Naive thymus-derived CD8-positive, alpha-beta T cell (primary cell): Measurements from ENCODE around the gene KLF16. TPM values are rescaled to one million over a fixed set of nuclear protein-coding genes. Genes with fewer than 3 reads are reported as not detected.

ENCODE experiments used
- ATAC-seq, 2 donors: fragments of 150-1000 bp; cut with Tn5 transposase in 1 of 2; sonication (Bioruptor Pico), chemical (Tn5 transposase) in 1 of 2; 1 replicate in 1 of 2; 2 replicates in 1 of 2; pipeline ENCODE4 v1.10.0; 2021; ENCODE audit warnings: mild to moderate bottlenecking in 2 of 2, moderate library complexity in 2 of 2
- POLR2A ChIA-PET: fragments of 350-600 bp; sonication (Branson Sonifier 250); formaldehyde crosslinking; loops from one replicate; lab custom pipeline; 2021; ENCODE audit warnings: antibody characterized with exemption; lab: Charles Lee
- DNase-seq, 10 donors: peaks; one replicate each; pipeline versions ENCODE4 v3.0.0 to v3.0.0-alpha.2; 2020 to 2022
- H3K27ac Mint-ChIP-seq, 10 donors: one replicate each; pipeline ENCODE4 v1.8.0; 2020 to 2022; ENCODE audit warnings: mild to moderate bottlenecking in 10 of 10, mixed read lengths in 10 of 10, moderate library complexity in 4 of 10, inconsistent platforms in 1 of 10
- H3K27me3 Mint-ChIP-seq, 5 donors: one replicate each; pipeline ENCODE4 v1.8.0; 2021 to 2022; ENCODE audit warnings: mixed read lengths in 5 of 5
- H3K36me3 Mint-ChIP-seq, 3 donors: one replicate each; pipeline ENCODE4 v1.8.0; 2020 to 2022; ENCODE audit warnings: mixed read lengths in 3 of 3, mild to moderate bottlenecking in 2 of 3, inconsistent platforms in 1 of 3
- H3K4me1 Mint-ChIP-seq, 4 donors: one replicate each; pipeline ENCODE4 v1.8.0; 2021 to 2022; ENCODE audit warnings: mixed read lengths in 4 of 4
- H3K4me3 Mint-ChIP-seq, 10 donors: one replicate each; pipeline ENCODE4 v1.8.0; 2020 to 2022; ENCODE audit warnings: mild to moderate bottlenecking in 10 of 10, mixed read lengths in 10 of 10, moderate library complexity in 6 of 10, inconsistent platforms in 1 of 10
- H3K9me3 Mint-ChIP-seq, 9 donors: one replicate each; pipeline ENCODE4 v1.8.0; 2020 to 2022; ENCODE audit warnings: mixed read lengths in 9 of 9, mild to moderate bottlenecking in 3 of 9, inconsistent platforms in 1 of 9, moderate library complexity in 1 of 9
- microRNA-seq: library from miRNA; unstranded; fragments of <30 nt; microRNA quantifications from one replicate; pipeline ENCODE4 v1.2.0, GENCODE V29; 2022; ENCODE audit warnings: borderline microRNAs expressed
- polyA plus RNA-seq, 3 donors: library from polyadenylated mRNA; unstranded; fragments of 300-500 nt; fragmentation: Illumina TruSeq; gene quantifications; one replicate each; pipeline ENCODE4 v1.2.3, GENCODE V29; 2021
- total RNA-seq, 8 experiments: library from RNA in 2 of 8; stranded (reverse) in 2 of 8; gene quantifications; one replicate each; pipeline ENCODE4 v1.2.3 and lab custom pipeline; 2021 to 2026

KLF16 gene
- total and polyA plus RNA-seq, 5 experiments from 2014 or later = 0.23 to 19.9 (median 0.84) TPM

DNA sequence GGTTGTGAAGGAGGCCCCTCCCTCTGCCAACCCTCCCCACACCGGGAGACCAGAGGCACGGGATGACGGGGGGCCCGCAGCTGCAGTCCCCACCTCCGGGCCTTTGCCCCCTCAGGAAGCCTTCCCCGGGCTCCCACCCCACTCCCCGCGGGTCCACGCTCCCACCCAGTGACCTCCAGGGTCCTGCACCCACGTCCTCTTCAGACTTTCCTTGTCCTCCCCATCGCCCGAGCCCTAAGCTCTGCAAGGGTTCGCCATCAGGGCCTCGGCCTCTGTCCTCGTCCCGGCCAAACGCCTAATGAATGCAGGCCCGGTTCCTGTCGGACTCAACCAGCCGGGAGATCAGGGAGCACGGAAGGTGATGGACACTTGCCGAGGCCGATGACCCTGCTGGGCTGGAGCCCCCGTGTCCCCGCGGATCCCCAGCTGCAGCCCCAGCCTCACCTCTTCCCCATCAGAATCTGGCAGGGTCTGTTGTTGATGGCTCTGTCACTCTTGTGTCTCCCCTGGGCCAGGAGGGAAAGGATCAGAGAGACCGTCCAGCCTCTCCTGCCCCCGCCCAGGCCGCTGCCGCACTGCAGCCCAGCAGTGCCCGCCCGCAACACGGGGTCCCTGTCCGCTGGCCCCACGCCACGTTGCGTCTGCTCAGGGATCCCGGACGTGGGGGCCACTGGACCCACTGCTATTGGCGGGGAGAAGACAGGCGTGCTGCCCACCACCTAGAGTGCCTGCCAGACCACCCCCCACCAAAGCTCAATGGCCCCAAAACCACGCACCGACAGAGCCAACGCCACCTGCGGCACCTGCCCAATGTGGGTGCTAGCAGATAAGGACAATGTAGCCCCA lies 57.0 kb downstream of the KLF16 start:
- no peaks in the 10 kb centered on the region for H3K36me3 Mint-ChIP-seq
- peaks cover 0 to 2% (median 2%) of the 10 kb centered on the region in 4 donors for H3K4me1 Mint-ChIP-seq
- H3K9me3 Mint-ChIP-seq = no peaks in the 10 kb centered on the region
- POLR2A ChIA-PET = interaction anchor here (0.6 kb wide), 1 partner anchor 8 kb away, joined by 3 read pairs; no protein-coding TSS in a partner anchor
- H3K27ac Mint-ChIP-seq = no peak overlapping the region
- DNase-seq = no peak
- ATAC-seq = no peak
- no peaks in the 10 kb centered on the region for H3K27me3 Mint-ChIP-seq
- no peak overlapping the region for H3K4me3 Mint-ChIP-seq

- H3K9me3 Mint-ChIP-seq = no peaks in the 10 kb centered on the region
- no peak for DNase-seq
- no peaks in the 10 kb centered on the region for H3K27me3 Mint-ChIP-seq
Observed at GRCh38 chr19:1805401-1806183, 57.8 kb downstream of the KLF16 start.

DNA sequence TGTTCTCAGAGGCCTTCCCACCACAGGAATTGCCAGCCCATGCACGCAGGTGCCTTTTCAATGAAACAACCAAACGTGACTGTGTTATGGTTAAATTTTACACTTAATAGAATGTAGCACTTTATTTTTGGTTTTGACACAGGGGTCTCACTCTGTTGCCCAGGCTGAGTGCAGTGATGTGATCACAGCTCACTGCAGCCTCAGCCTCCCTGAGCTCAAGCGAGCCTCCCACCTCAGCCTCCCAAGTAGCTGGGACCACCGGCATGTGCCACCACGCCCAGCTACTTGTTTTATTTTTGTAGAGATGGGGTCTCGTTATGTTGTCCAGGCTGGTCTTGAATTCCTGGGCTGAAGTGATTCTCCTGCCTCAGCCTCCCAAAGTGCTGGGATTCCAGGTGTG lies 58.5 kb downstream of the KLF16 start:
- POLR2A ChIA-PET = no interaction called here
- H3K4me1 Mint-ChIP-seq = no peaks in the 10 kb centered on the region
- no peak overlapping the region for H3K27ac Mint-ChIP-seq
- DNase-seq (no peak), ATAC-seq (no peak)
- no peaks in the 10 kb centered on the region for H3K27me3 Mint-ChIP-seq
- no peaks in the 10 kb centered on the region for H3K9me3 Mint-ChIP-seq
- H3K4me3 Mint-ChIP-seq = no peak overlapping the region
- no peaks in the 10 kb centered on the region for H3K36me3 Mint-ChIP-seq

More at GRCh38 chr19:1805401-1806183, 57.8 kb downstream of the KLF16 start:
- Mint-ChIP-seq H3K36me3 (no peaks in the 10 kb centered on the region), H3K4me3 (no peak overlapping the region), H3K4me1 (no peaks in the 10 kb centered on the region), H3K27ac (no peak overlapping the region)
- ATAC-seq = no peak
- POLR2A ChIA-PET = no interaction called here

Small RNAs within 50 kb of the gene (microRNA-seq; reads per million reads assigned to microRNA genes)
- gene MIR1909 = not detected

Other genes with a start within 250 kb of the KLF16 start
- gene TCF3, start 211.0 kb downstream of the KLF16 start, total RNA-seq = 100 to 1,000 TPM in 1 of 2 experiments, 10 to 100 TPM in 1; 97.4 to 102 TPM
- gene TCF3, start 211.0 kb downstream of the KLF16 start, polyA plus RNA-seq = 10 to 100 TPM in 2 of 3 donors, 1 to 10 TPM in 1; 7.8 to 33.0 (median 13.0) TPM
- not detected for gene ONECUT3, start 110.1 kb downstream of the KLF16 start, total RNA-seq
- gene ONECUT3, start 110.1 kb downstream of the KLF16 start, polyA plus RNA-seq = not detected
- 1 to 10 TPM; 1.6 to 1.8 TPM for gene ATP8B3, start 51.3 kb downstream of the KLF16 start, total RNA-seq
- 1 to 10 TPM in 1 of 3 donors, under 1 TPM in 2; 0.52 to 1.3 (median 0.59) TPM for gene ATP8B3, start 51.3 kb downstream of the KLF16 start, polyA plus RNA-seq
- 10 to 100 TPM; 78.1 to 86.2 TPM for gene REXO1, start 15.1 kb downstream of the KLF16 start, total RNA-seq
- 1 to 10 TPM; 2.7 to 6.8 (median 3.1) TPM for gene REXO1, start 15.1 kb downstream of the KLF16 start, polyA plus RNA-seq
- 100 to 1,000 TPM; 106 to 109 TPM for gene ABHD17A, start 21.9 kb upstream of the KLF16 start, total RNA-seq
- 100 to 1,000 TPM; 153 to 207 (median 155) TPM for gene ABHD17A, start 21.9 kb upstream of the KLF16 start, polyA plus RNA-seq
- gene ADAT3, start 41.8 kb upstream of the KLF16 start, total RNA-seq = 1 to 10 TPM; 4.2 to 4.5 TPM
- 1 to 10 TPM; 1.9 to 3.6 (median 3.6) TPM for gene ADAT3, start 41.8 kb upstream of the KLF16 start, polyA plus RNA-seq
- 10 to 100 TPM; 20.7 to 23.4 TPM for gene SCAMP4, start 41.8 kb upstream of the KLF16 start, total RNA-seq
- 10 to 100 TPM; 12.1 to 15.5 (median 12.5) TPM for gene SCAMP4, start 41.8 kb upstream of the KLF16 start, polyA plus RNA-seq
- 100 to 1,000 TPM; 168 to 175 TPM for gene CSNK1G2, start 77.6 kb upstream of the KLF16 start, total RNA-seq
- 10 to 100 TPM; 25.4 to 67.6 (median 26.4) TPM for gene CSNK1G2, start 77.6 kb upstream of the KLF16 start, polyA plus RNA-seq
- gene BTBD2, start 152.1 kb upstream of the KLF16 start, total RNA-seq = 10 to 100 TPM; 58.0 to 64.1 TPM
- gene BTBD2, start 152.1 kb upstream of the KLF16 start, polyA plus RNA-seq = 1 to 10 TPM; 3.2 to 7.3 (median 4.8) TPM
- gene MKNK2, start 187.7 kb upstream of the KLF16 start, total RNA-seq = 100 to 1,000 TPM; 171 to 176 TPM
- 10 to 100 TPM; 26.1 to 47.1 (median 30.2) TPM for gene MKNK2, start 187.7 kb upstream of the KLF16 start, polyA plus RNA-seq
- 100 to 1,000 TPM in 1 of 2 experiments, 10 to 100 TPM in 1; 94.0 to 101 TPM for gene MOB3A, start 232.7 kb upstream of the KLF16 start, total RNA-seq
- gene MOB3A, start 232.7 kb upstream of the KLF16 start, polyA plus RNA-seq = 10 to 100 TPM; 40.5 to 90.4 (median 53.1) TPM
- 10 to 100 TPM; 16.6 to 18.7 TPM for gene IZUMO4, start 233.3 kb upstream of the KLF16 start, total RNA-seq
- gene IZUMO4, start 233.3 kb upstream of the KLF16 start, polyA plus RNA-seq = 1 to 10 TPM in 1 of 3 donors, under 1 TPM in 2; 0.26 to 1.4 (median 0.85) TPM